ENCODE data around the gene B3GNT7.
"Not testable (repeated sequence)": the region's sequence is repeated elsewhere in the genome, so short reads cannot be mapped to it uniquely, and the experiment has no call there.

The B3GNT7 gene

GRCh38 chr2:231364961-231365810, 30.3 kb upstream of the B3GNT7 start:
- DNase-seq (ENCODE audit: low read depth in 2 of 3, low spot score in 1 of 3) = no peak

- DNase-seq (ENCODE audit: low read depth in 2 of 3, low spot score in 1 of 3) = no peak
These were observed 28.3 kb upstream of the B3GNT7 start for GRCh38 chr2:231367178-231367577.

GRCh38 chr2:231369580-231370428, 25.7 kb upstream of the B3GNT7 start:
- no peak for DNase-seq (ENCODE audit: low read depth in 2 of 3, low spot score in 1 of 3)

GRCh38 chr2:231370429-231370748, 25.1 kb upstream of the B3GNT7 start:
- no peak for DNase-seq (ENCODE audit: low read depth in 2 of 3, low spot score in 1 of 3)

GRCh38 chr2:231370749-231371429, 24.6 kb upstream of the B3GNT7 start:
- DNase-seq (ENCODE audit: low read depth in 2 of 3, low spot score in 1 of 3) = no peak

GRCh38 chr2:231371430-231372054, 24.0 kb upstream of the B3GNT7 start:
- DNase-seq (ENCODE audit: low read depth in 2 of 3, low spot score in 1 of 3) = no peak

GRCh38 chr2:231372326-231372725, 23.2 kb upstream of the B3GNT7 start:
- DNase-seq (ENCODE audit: low read depth in 2 of 3, low spot score in 1 of 3) = no peak

GRCh38 chr2:231373184-231373583, 22.3 kb upstream of the B3GNT7 start:
- no peak for DNase-seq (ENCODE audit: low read depth in 2 of 3, low spot score in 1 of 3)

GRCh38 chr2:231373786-231374349, 21.6 kb upstream of the B3GNT7 start:
- DNase-seq (ENCODE audit: low read depth in 2 of 3, low spot score in 1 of 3) = no peak

- no peak for DNase-seq (ENCODE audit: low read depth in 2 of 3, low spot score in 1 of 3)
These were observed 20.7 kb upstream of the B3GNT7 start for GRCh38 chr2:231374771-231375170.

GRCh38 chr2:231375994-231376615, 19.4 kb upstream of the B3GNT7 start:
- DNase-seq (ENCODE audit: low read depth in 2 of 3, low spot score in 1 of 3) = not testable (repeated sequence)

GRCh38 chr2:231376857-231377256, 18.7 kb upstream of the B3GNT7 start:
- no peak for DNase-seq (ENCODE audit: low read depth in 2 of 3, low spot score in 1 of 3)

GRCh38 chr2:231378026-231378722, 17.3 kb upstream of the B3GNT7 start:
- no peak for DNase-seq (ENCODE audit: low read depth in 2 of 3, low spot score in 1 of 3)

GRCh38 chr2:231379266-231380215, 16.0 kb upstream of the B3GNT7 start:
- no peak for DNase-seq (ENCODE audit: low read depth in 2 of 3, low spot score in 1 of 3)

GRCh38 chr2:231380307-231380706, 15.2 kb upstream of the B3GNT7 start:
- DNase-seq (ENCODE audit: low read depth in 2 of 3, low spot score in 1 of 3) = no peak

GRCh38 chr2:231380991-231381847, 14.3 kb upstream of the B3GNT7 start:
- DNase-seq (ENCODE audit: low read depth in 2 of 3, low spot score in 1 of 3) = no peak

- DNase-seq (ENCODE audit: low read depth in 2 of 3, low spot score in 1 of 3) = no peak
These were observed 13.4 kb upstream of the B3GNT7 start for GRCh38 chr2:231382116-231382515.
